Osteoblast (primary cell): ENCODE measurements around the gene TOPORS. TPM values are rescaled to one million over a fixed set of nuclear protein-coding genes. Genes with fewer than 3 reads are reported as not detected.
"Not testable (repeated sequence)": the region's sequence is repeated elsewhere in the genome, so short reads cannot be mapped to it uniquely, and the experiment has no call there.

ENCODE experiments used
- DNase-seq: peaks from one replicate; pipeline ENCODE4 v3.0.0; 2011; ENCODE audit warnings: low spot score, mixed read lengths; ENCODE audit not compliant: insufficient read length; ENCODE audit errors: missing footprints
- H2AFZ ChIP-seq: 2 replicates; pipeline ENCODE4 v1.6.0; 2011; ENCODE audit warnings: mild to moderate bottlenecking, low read length
- H3K27ac ChIP-seq: 2 replicates; pipeline ENCODE4 v1.5.1; 2011; ENCODE audit warnings: mild to moderate bottlenecking, low read depth, low read length, moderate library complexity
- H3K27me3 ChIP-seq: 2 replicates; pipeline ENCODE4 v1.6.0; 2012; ENCODE audit warnings: mild to moderate bottlenecking, control low read depth, inconsistent platforms, low read length, moderate library complexity; ENCODE audit not compliant: insufficient read depth
- H3K36me3 ChIP-seq: 2 replicates; pipeline ENCODE4 v1.5.1; 2011; ENCODE audit warnings: mild to moderate bottlenecking, low read length, control low read depth, moderate library complexity; ENCODE audit not compliant: insufficient read depth
- H3K4me1 ChIP-seq: 2 replicates; pipeline ENCODE4 v1.5.1; 2011; ENCODE audit warnings: mild to moderate bottlenecking, low read length, control low read depth, moderate library complexity; ENCODE audit not compliant: insufficient read depth
- H3K4me2 ChIP-seq: 2 replicates; pipeline ENCODE4 v1.6.0; 2011; ENCODE audit warnings: mild to moderate bottlenecking, low read length; ENCODE audit not compliant: insufficient read depth
- H3K4me3 ChIP-seq: fragments of 200-600 bp; sonication (generic); 3 replicates; pipeline ENCODE4 v1.5.1; 2012; ENCODE audit warnings: mild to moderate bottlenecking, low read length, inconsistent platforms; ENCODE audit not compliant: insufficient read depth
- H3K79me2 ChIP-seq: 2 replicates; pipeline ENCODE4 v1.6.0; 2012; ENCODE audit warnings: mild to moderate bottlenecking, low read length, control low read depth, inconsistent platforms; ENCODE audit not compliant: insufficient read depth
- H3K9me3 ChIP-seq: 2 replicates; pipeline ENCODE4 v1.5.1; 2011; ENCODE audit warnings: low read depth, low read length, control low read depth
- H4K20me1 ChIP-seq: 2 replicates; pipeline ENCODE4 v1.6.0; 2012; ENCODE audit warnings: mild to moderate bottlenecking, low read length, control low read depth; ENCODE audit not compliant: insufficient read depth
- total RNA-seq: library from RNA; depleted of rRNA; stranded (reverse); fragments of >200 nt; gene quantifications from 2 replicates; pipeline ENCODE4 v1.2.3, GENCODE V29; 2012
- TF ChIP-seq, protein P1 (sequence below): IDR thresholded peaks from 2 replicates; pipeline ENCODE4 v1.5.1; 2011; ENCODE audit warnings: mild to moderate bottlenecking, low read depth, low read length, moderate library complexity; ENCODE audit errors: extremely low read depth

TOPORS gene
- total RNA-seq, 1 donor, result 33.7 TPM

DNA sequence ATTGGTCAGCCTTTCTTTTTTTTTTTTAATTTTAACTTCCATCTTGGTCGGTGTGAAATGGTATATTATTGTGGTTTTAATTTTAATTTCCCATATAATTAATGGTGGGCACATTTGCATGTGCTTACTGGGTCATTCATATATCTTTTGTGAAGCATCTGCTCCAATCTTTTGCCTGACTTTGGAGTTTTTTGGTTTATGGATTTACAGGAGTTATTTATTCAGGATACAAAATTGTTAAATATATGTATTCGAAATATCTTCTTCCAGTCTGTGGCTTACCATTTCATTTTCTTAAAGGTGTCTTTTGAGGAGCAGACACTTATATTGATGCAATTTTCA lies 25.7 kb downstream of the TOPORS start:
- no peak for DNase-seq
- Histone ChIP-seq H3K27ac (peak overlapping the region; percentile 70), H3K4me2 (peak overlapping the region; percentile 87), H3K4me1 (peaks cover 9% of the 10 kb centered on the region), H3K79me2 (peaks cover 25% of the 10 kb centered on the region), H2AFZ (peak overlapping the region; percentile 85), H3K27me3 (no peaks in the 10 kb centered on the region), H3K36me3 (no peaks in the 10 kb centered on the region), H4K20me1 (no peaks in the 10 kb centered on the region), H3K9me3 (no peaks in the 10 kb centered on the region), H3K4me3 (peak overlapping the region; percentile 81)
- TF ChIP-seq, protein P1, sequence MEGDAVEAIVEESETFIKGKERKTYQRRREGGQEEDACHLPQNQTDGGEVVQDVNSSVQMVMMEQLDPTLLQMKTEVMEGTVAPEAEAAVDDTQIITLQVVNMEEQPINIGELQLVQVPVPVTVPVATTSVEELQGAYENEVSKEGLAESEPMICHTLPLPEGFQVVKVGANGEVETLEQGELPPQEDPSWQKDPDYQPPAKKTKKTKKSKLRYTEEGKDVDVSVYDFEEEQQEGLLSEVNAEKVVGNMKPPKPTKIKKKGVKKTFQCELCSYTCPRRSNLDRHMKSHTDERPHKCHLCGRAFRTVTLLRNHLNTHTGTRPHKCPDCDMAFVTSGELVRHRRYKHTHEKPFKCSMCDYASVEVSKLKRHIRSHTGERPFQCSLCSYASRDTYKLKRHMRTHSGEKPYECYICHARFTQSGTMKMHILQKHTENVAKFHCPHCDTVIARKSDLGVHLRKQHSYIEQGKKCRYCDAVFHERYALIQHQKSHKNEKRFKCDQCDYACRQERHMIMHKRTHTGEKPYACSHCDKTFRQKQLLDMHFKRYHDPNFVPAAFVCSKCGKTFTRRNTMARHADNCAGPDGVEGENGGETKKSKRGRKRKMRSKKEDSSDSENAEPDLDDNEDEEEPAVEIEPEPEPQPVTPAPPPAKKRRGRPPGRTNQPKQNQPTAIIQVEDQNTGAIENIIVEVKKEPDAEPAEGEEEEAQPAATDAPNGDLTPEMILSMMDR, result no peak

DNA sequence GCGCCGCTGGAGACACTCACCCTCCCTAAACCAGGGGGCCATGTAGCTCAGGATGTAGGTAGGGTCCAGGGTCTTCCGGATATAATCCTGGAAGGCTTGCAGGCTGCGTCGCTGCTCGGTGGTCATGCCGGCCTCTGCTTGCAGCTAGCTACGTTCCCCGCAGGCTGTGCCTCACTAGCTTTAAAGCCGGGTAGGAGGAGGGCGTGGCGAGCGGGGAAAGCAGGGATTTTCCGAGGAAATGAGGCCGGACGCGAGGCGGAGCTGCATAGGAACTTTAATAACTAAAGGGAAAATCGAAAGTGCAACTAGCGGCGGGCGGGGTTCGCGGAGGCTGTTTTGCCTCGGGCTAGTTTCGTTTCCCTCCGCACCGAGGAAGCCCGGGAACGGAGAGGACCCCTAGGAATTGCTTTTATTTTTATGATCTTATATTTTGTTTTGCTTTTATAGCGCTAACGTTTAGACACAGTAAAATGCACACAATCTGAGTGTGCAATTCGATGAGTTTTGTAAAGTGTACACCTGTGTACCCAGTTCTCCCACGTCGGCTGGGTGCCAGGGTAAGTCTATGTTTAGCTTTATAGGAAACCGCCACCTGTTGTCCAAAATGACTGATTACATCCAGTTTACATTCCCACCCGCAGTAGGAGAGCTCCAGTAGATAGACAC lies 26.2 kb downstream of the TOPORS start, which contains the start of gene RIGI:
Gene RIGI (minus strand): TSS at position 156 of the 666 bp plus-strand sequence. CDS start 30 bp downstream, at position 126.
- Histone ChIP-seq H3K36me3 (no peaks in the 10 kb centered on the region), H3K4me2 (peak within 1 kb of the TSS; percentile 87), H3K4me3 (peak within 1 kb of the TSS; percentile 81), H2AFZ (peak within 1 kb of the TSS; percentile 95), H3K4me1 (peaks cover 9% of the 10 kb centered on the region), H3K27ac (peak within 1 kb of the TSS; percentile 70), H3K79me2 (peaks cover 28% of the 10 kb centered on the region), H3K9me3 (no peaks in the 10 kb centered on the region), H4K20me1 (no peaks in the 10 kb centered on the region), H3K27me3 (no peaks in the 10 kb centered on the region)
- TF ChIP-seq, protein P1, result peak; percentile 57
- peak; percentile 89 for DNase-seq

DNA sequence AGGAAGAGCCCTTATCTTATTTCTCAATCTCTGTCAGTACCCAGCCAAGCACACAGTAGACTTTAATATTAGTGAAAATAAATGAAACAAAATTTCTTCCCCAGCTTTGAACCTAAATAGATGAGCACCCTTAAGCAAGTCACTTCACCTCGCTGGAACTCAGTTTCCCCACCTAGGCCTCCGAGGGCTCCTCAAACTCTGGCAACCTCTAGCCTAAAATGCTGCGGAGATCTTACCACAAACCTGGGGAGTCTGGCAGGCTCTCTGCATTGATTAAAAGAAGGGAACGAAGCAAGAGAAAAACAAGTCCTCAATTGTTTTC lies 26.7 kb downstream of the TOPORS start:
- DNase-seq, result no peak
- TF ChIP-seq, protein P1, result no peak

DNA sequence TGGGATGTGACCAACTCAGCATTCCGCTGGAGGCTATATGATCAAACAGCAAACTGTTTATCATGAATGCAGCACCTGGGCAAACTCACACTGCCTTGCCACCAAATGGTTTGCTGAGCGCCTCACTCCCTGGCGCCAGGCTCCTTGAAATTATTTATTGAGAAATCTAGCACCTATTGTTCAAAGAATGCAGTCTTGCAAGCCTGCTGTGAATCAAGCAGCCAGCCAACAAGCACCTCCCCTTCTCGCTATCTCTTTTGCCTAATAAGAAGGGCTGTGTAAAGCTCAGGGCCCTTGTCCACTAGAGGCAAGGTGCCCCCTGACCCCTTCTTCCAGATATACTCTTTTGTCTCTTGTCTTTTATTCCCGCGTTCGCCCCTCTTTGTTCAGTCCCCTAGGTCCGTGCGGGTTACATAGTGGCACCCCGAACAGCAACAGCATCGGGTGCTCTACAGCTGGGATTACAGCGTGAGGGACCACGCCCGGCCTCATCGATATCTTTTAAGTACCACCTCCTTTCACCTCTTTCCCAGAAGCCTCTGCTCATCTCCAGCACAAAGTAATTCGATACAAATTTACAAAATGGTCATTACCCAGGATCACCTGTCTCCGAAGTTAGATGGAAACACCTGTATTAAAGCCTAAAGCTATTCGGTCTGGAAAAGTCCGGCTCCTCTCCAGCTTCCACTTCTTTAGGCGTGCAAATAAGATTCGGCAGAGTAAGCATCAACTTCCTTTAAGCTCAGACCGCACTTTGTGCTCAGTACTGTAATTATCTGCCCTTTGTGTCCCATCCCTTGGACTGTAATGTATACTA lies 27.3 kb downstream of the TOPORS start:
- Histone ChIP-seq H3K4me1 (peaks cover 9% of the 10 kb centered on the region), H3K4me2 (peak overlapping the region; percentile 87), H2AFZ (peak overlapping the region; percentile 95), H3K79me2 (peaks cover 29% of the 10 kb centered on the region), H3K9me3 (no peaks in the 10 kb centered on the region), H3K36me3 (no peaks in the 10 kb centered on the region), H3K27ac (peak overlapping the region; percentile 70), H3K4me3 (peak overlapping the region; percentile 81), H3K27me3 (no peaks in the 10 kb centered on the region), H4K20me1 (no peaks in the 10 kb centered on the region)
- TF ChIP-seq, protein P1, result no peak
- no peak for DNase-seq

More for the DNA sequence above, 26.7 kb downstream of the TOPORS start:
- H3K4me1 ChIP-seq, result peaks cover 9% of the 10 kb centered on the region
- peak overlapping the region; percentile 95 for H2AFZ ChIP-seq
- peaks cover 29% of the 10 kb centered on the region for H3K79me2 ChIP-seq
- peak overlapping the region; percentile 81 for H3K4me3 ChIP-seq
- no peaks in the 10 kb centered on the region for H4K20me1 ChIP-seq
- H3K4me2 ChIP-seq, result peak overlapping the region; percentile 87
- no peaks in the 10 kb centered on the region for H3K36me3 ChIP-seq
- no peaks in the 10 kb centered on the region for H3K9me3 ChIP-seq
- no peaks in the 10 kb centered on the region for H3K27me3 ChIP-seq
- peak overlapping the region; percentile 70 for H3K27ac ChIP-seq

DNA sequence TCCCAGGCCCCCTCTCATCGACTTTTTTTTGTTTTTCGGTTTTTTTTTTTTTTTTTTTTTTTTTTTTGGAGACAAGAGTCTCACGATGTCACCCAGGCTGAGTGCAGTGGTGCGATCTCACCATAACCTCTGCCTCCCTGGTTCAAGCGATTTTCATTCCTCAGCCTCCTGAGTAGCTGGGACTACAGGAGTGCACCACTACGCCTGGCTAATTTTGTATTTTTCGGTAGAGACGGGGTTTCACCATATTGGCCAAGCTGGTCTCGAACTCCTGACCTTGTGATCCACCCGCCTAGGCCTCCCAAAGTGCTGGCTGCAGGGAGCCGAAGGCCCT lies 27.9 kb downstream of the TOPORS start:
- Histone ChIP-seq H3K4me3 (peak overlapping the region; percentile 81), H3K4me2 (peak overlapping the region; percentile 87), H3K79me2 (peaks cover 29% of the 10 kb centered on the region), H2AFZ (peak overlapping the region; percentile 95)
- H4K20me1 ChIP-seq, DNase-seq, H3K27me3 ChIP-seq, H3K36me3 ChIP-seq, H3K4me1 ChIP-seq, H3K27ac ChIP-seq, H3K9me3 ChIP-seq: not testable (repeated sequence)
